GM18868 (cell line): ENCODE results near the gene EDAR.

ENCODE experiments used
- ATAC-seq: cut with Tn5 transposase; IDR thresholded peaks from one replicate; pipeline ENCODE4 v1.9.1; 2021; ENCODE audit warnings: mild to moderate bottlenecking, moderate library complexity; ENCODE audit not compliant: unreplicated experiment

EDAR gene

GRCh38 chr2:108942231-108942825 is 46.7 kb downstream of the EDAR start:
- no peak for ATAC-seq

- ATAC-seq, result no peak
Observed at GRCh38 chr2:108941767-108942166, 47.3 kb downstream of the EDAR start.

- ATAC-seq, result no peak
Observed at GRCh38 chr2:108941161-108941665, 47.8 kb downstream of the EDAR start.

GRCh38 chr2:108940156-108940555 is 48.9 kb downstream of the EDAR start:
- no peak for ATAC-seq

- ATAC-seq, result no peak
Observed at GRCh38 chr2:108938077-108938710, 50.8 kb downstream of the EDAR start.

- ATAC-seq, result no peak
Observed at GRCh38 chr2:108937367-108938017, 51.5 kb downstream of the EDAR start.

- ATAC-seq, result no peak
Observed at GRCh38 chr2:108936866-108937265, 52.2 kb downstream of the EDAR start.

GRCh38 chr2:108936076-108936864 is 52.8 kb downstream of the EDAR start:
- no peak for ATAC-seq

GRCh38 chr2:108935271-108935741 is 53.7 kb downstream of the EDAR start:
- ATAC-seq, result no peak

- ATAC-seq, result no peak
Observed at GRCh38 chr2:108934583-108935245, 54.3 kb downstream of the EDAR start.

- ATAC-seq, result no peak
Observed at GRCh38 chr2:108934151-108934550, 54.9 kb downstream of the EDAR start.

- no peak for ATAC-seq
Observed at GRCh38 chr2:108933691-108934117, 55.3 kb downstream of the EDAR start.

- no peak for ATAC-seq
Observed at GRCh38 chr2:108932736-108933332, 56.2 kb downstream of the EDAR start.

GRCh38 chr2:108931372-108931771 is 57.6 kb downstream of the EDAR start:
- ATAC-seq, result no peak

GRCh38 chr2:108929807-108930425 is 59.1 kb downstream of the EDAR start:
- ATAC-seq, result no peak

- ATAC-seq, result no peak
Observed at GRCh38 chr2:108928660-108929377, 60.2 kb downstream of the EDAR start.

GRCh38 chr2:108927936-108928659 is 60.9 kb downstream of the EDAR start:
- ATAC-seq, result peak; percentile 63

- no peak for ATAC-seq
Observed at GRCh38 chr2:108927405-108927804, 61.6 kb downstream of the EDAR start.
